ENCODE data around the gene MRPS26.
"Not testable (repeated sequence)": the region's sequence is repeated elsewhere in the genome, so short reads cannot be mapped to it uniquely, and the experiment has no call there.

MRPS26 gene

GRCh38 chr20:3021777-3022176, 24.1 kb upstream of the MRPS26 start:
- H3K9ac ChIP-seq (ENCODE audit: low read depth, low read length): no peak overlapping the region
- H3K4me1 ChIP-seq (ENCODE audit: control insufficient read depth, insufficient read depth, low read length): no peaks in the 10 kb centered on the region
- no peaks in the 10 kb centered on the region for H3K9me3 ChIP-seq (ENCODE audit: control insufficient read depth, insufficient read depth, low read length)
- H3K4me3 ChIP-seq (ENCODE audit: low read depth, low read length): no peak overlapping the region
- no peaks in the 10 kb centered on the region for H3K27me3 ChIP-seq (ENCODE audit: control insufficient read depth, insufficient read depth, low read length)
- H3K36me3 ChIP-seq (ENCODE audit: control insufficient read depth, insufficient read depth, low read length): peaks cover 34% of the 10 kb centered on the region

- H3K4me1 ChIP-seq (ENCODE audit: control insufficient read depth, insufficient read depth, low read length); H3K27me3 ChIP-seq (ENCODE audit: control insufficient read depth, insufficient read depth, low read length); H3K9me3 ChIP-seq (ENCODE audit: control insufficient read depth, insufficient read depth, low read length); H3K4me3 ChIP-seq (ENCODE audit: low read depth, low read length); H3K9ac ChIP-seq (ENCODE audit: low read depth, low read length): not testable (repeated sequence)
- peaks cover 41% of the 10 kb centered on the region for H3K36me3 ChIP-seq (ENCODE audit: control insufficient read depth, insufficient read depth, low read length)
Measured at GRCh38 chr20:3022559-3023490, 23.0 kb upstream of the MRPS26 start.

- Histone ChIP-seq H3K36me3 (ENCODE audit: control insufficient read depth, insufficient read depth, low read length) (peaks cover 29% of the 10 kb centered on the region), H3K4me1 (ENCODE audit: control insufficient read depth, insufficient read depth, low read length) (no peaks in the 10 kb centered on the region), H3K4me3 (ENCODE audit: low read depth, low read length) (no peak overlapping the region), H3K27me3 (ENCODE audit: control insufficient read depth, insufficient read depth, low read length) (no peaks in the 10 kb centered on the region), H3K9ac (ENCODE audit: low read depth, low read length) (no peak overlapping the region), H3K9me3 (ENCODE audit: control insufficient read depth, insufficient read depth, low read length) (no peaks in the 10 kb centered on the region)
Measured at GRCh38 chr20:3027987-3028386, 17.9 kb upstream of the MRPS26 start.

- Histone ChIP-seq H3K36me3 (ENCODE audit: control insufficient read depth, insufficient read depth, low read length) (peaks cover 26% of the 10 kb centered on the region), H3K27me3 (ENCODE audit: control insufficient read depth, insufficient read depth, low read length) (no peaks in the 10 kb centered on the region), H3K9me3 (ENCODE audit: control insufficient read depth, insufficient read depth, low read length) (no peaks in the 10 kb centered on the region)
Measured at GRCh38 chr20:3031524-3032147, 14.2 kb upstream of the MRPS26 start.

GRCh38 chr20:3032624-3033023, 13.2 kb upstream of the MRPS26 start:
- H3K36me3 ChIP-seq (ENCODE audit: control insufficient read depth, insufficient read depth, low read length): peaks cover 29% of the 10 kb centered on the region

More at GRCh38 chr20:3031524-3032147, 14.2 kb upstream of the MRPS26 start:
- H3K4me3 ChIP-seq (ENCODE audit: low read depth, low read length): no peak overlapping the region
- no peak overlapping the region for H3K9ac ChIP-seq (ENCODE audit: low read depth, low read length)
- H3K4me1 ChIP-seq (ENCODE audit: control insufficient read depth, insufficient read depth, low read length): no peaks in the 10 kb centered on the region

GRCh38 chr20:3037654-3038053, 8.2 kb upstream of the MRPS26 start:
- Histone ChIP-seq H3K27me3 (ENCODE audit: control insufficient read depth, insufficient read depth, low read length) (no peaks in the 10 kb centered on the region), H3K4me3 (ENCODE audit: low read depth, low read length) (no peak overlapping the region), H3K36me3 (ENCODE audit: control insufficient read depth, insufficient read depth, low read length) (peaks cover 26% of the 10 kb centered on the region), H3K9me3 (ENCODE audit: control insufficient read depth, insufficient read depth, low read length) (no peaks in the 10 kb centered on the region), H3K4me1 (ENCODE audit: control insufficient read depth, insufficient read depth, low read length) (peaks cover 9% of the 10 kb centered on the region), H3K9ac (ENCODE audit: low read depth, low read length) (no peak overlapping the region)

More at GRCh38 chr20:3032624-3033023, 13.2 kb upstream of the MRPS26 start:
- Histone ChIP-seq H3K9me3 (ENCODE audit: control insufficient read depth, insufficient read depth, low read length) (no peaks in the 10 kb centered on the region), H3K4me1 (ENCODE audit: control insufficient read depth, insufficient read depth, low read length) (no peaks in the 10 kb centered on the region), H3K9ac (ENCODE audit: low read depth, low read length) (no peak overlapping the region), H3K27me3 (ENCODE audit: control insufficient read depth, insufficient read depth, low read length) (no peaks in the 10 kb centered on the region), H3K4me3 (ENCODE audit: low read depth, low read length) (no peak overlapping the region)

- Histone ChIP-seq H3K9me3 (ENCODE audit: control insufficient read depth, insufficient read depth, low read length) (no peaks in the 10 kb centered on the region), H3K36me3 (ENCODE audit: control insufficient read depth, insufficient read depth, low read length) (peaks cover 26% of the 10 kb centered on the region), H3K9ac (ENCODE audit: low read depth, low read length) (no peak overlapping the region), H3K4me1 (ENCODE audit: control insufficient read depth, insufficient read depth, low read length) (peaks cover 10% of the 10 kb centered on the region), H3K4me3 (ENCODE audit: low read depth, low read length) (no peak overlapping the region), H3K27me3 (ENCODE audit: control insufficient read depth, insufficient read depth, low read length) (no peaks in the 10 kb centered on the region)
Measured at GRCh38 chr20:3038454-3038853, 7.4 kb upstream of the MRPS26 start.

GRCh38 chr20:3039426-3039825, 6.4 kb upstream of the MRPS26 start:
- H3K4me3 ChIP-seq (ENCODE audit: low read depth, low read length): no peak overlapping the region
- peaks cover 26% of the 10 kb centered on the region for H3K36me3 ChIP-seq (ENCODE audit: control insufficient read depth, insufficient read depth, low read length)
- H3K4me1 ChIP-seq (ENCODE audit: control insufficient read depth, insufficient read depth, low read length): peaks cover 10% of the 10 kb centered on the region
- H3K9me3 ChIP-seq (ENCODE audit: control insufficient read depth, insufficient read depth, low read length): no peaks in the 10 kb centered on the region
- H3K27me3 ChIP-seq (ENCODE audit: control insufficient read depth, insufficient read depth, low read length): peaks cover 2% of the 10 kb centered on the region
- H3K9ac ChIP-seq (ENCODE audit: low read depth, low read length): no peak overlapping the region

GRCh38 chr20:3040086-3040485, 5.8 kb upstream of the MRPS26 start:
- Histone ChIP-seq H3K36me3 (ENCODE audit: control insufficient read depth, insufficient read depth, low read length) (peaks cover 26% of the 10 kb centered on the region), H3K27me3 (ENCODE audit: control insufficient read depth, insufficient read depth, low read length) (peaks cover 2% of the 10 kb centered on the region), H3K9me3 (ENCODE audit: control insufficient read depth, insufficient read depth, low read length) (no peaks in the 10 kb centered on the region), H3K9ac (ENCODE audit: low read depth, low read length) (no peak overlapping the region), H3K4me3 (ENCODE audit: low read depth, low read length) (no peak overlapping the region), H3K4me1 (ENCODE audit: control insufficient read depth, insufficient read depth, low read length) (peaks cover 10% of the 10 kb centered on the region)

GRCh38 chr20:3041854-3042409, 3.9 kb upstream of the MRPS26 start:
- Histone ChIP-seq H3K27me3 (ENCODE audit: control insufficient read depth, insufficient read depth, low read length) (peaks cover 2% of the 10 kb centered on the region), H3K9ac (ENCODE audit: low read depth, low read length) (no peak overlapping the region)

GRCh38 chr20:3042625-3043024, 3.2 kb upstream of the MRPS26 start:
- Histone ChIP-seq H3K27me3 (ENCODE audit: control insufficient read depth, insufficient read depth, low read length) (peaks cover 2% of the 10 kb centered on the region), H3K4me1 (ENCODE audit: control insufficient read depth, insufficient read depth, low read length) (peaks cover 10% of the 10 kb centered on the region), H3K36me3 (ENCODE audit: control insufficient read depth, insufficient read depth, low read length) (peaks cover 8% of the 10 kb centered on the region), H3K9ac (ENCODE audit: low read depth, low read length) (no peak overlapping the region), H3K9me3 (ENCODE audit: control insufficient read depth, insufficient read depth, low read length) (no peaks in the 10 kb centered on the region), H3K4me3 (ENCODE audit: low read depth, low read length) (no peak overlapping the region)

More at GRCh38 chr20:3041854-3042409, 3.9 kb upstream of the MRPS26 start:
- Histone ChIP-seq H3K36me3 (ENCODE audit: control insufficient read depth, insufficient read depth, low read length) (peaks cover 13% of the 10 kb centered on the region), H3K4me3 (ENCODE audit: low read depth, low read length) (no peak overlapping the region), H3K4me1 (ENCODE audit: control insufficient read depth, insufficient read depth, low read length) (peaks cover 10% of the 10 kb centered on the region), H3K9me3 (ENCODE audit: control insufficient read depth, insufficient read depth, low read length) (no peaks in the 10 kb centered on the region)
